Testis (tissue), 3 donors: ENCODE results near the gene CPNE7. TPM values are rescaled to one million over a fixed set of nuclear protein-coding genes. Genes with fewer than 3 reads are reported as not detected.
"Not testable (repeated sequence)": the region's sequence is repeated elsewhere in the genome, so short reads cannot be mapped to it uniquely, and the experiment has no call there.

ENCODE experiments used
- DNase-seq: peaks from one replicate; pipeline ENCODE4 v3.0.0-alpha.2; 2019
- H3K27ac ChIP-seq, 2 donors: fragments of 200-600 bp; sonication (generic); one replicate each; pipeline ENCODE4 v1.5.1; 2019
- H3K27me3 ChIP-seq: fragments of 200-600 bp; sonication (generic); one replicate; pipeline ENCODE4 v1.5.1; 2019
- H3K36me3 ChIP-seq: fragments of 200-600 bp; sonication (generic); one replicate; pipeline ENCODE4 v1.5.1; 2017; ENCODE audit warnings: low read depth; ENCODE audit errors: missing control alignments
- H3K4me1 ChIP-seq: fragments of 200-600 bp; sonication (generic); one replicate; pipeline ENCODE4 v1.5.1; 2019
- H3K4me3 ChIP-seq, 2 donors: fragments of 200-600 bp; sonication (generic); one replicate each; pipeline ENCODE4 v1.5.1; 2017 to 2019
- H3K9me3 ChIP-seq: fragments of 200-600 bp; sonication (generic); one replicate; pipeline ENCODE4 v1.5.1; 2017
- POLR2A ChIP-seq: fragments of 450-650 bp; IDR thresholded peaks from one replicate; pipeline ENCODE4 v1.6.1; 2017; ENCODE audit warnings: antibody characterized with exemption, mild to moderate bottlenecking, moderate library complexity
- WGBS, 2 donors: methylation state at CpG; one replicate each; pipeline ENCODE4 v1.1.5; 2018; 5-methylcytosine and 5-hydroxymethylcytosine counted together
- intact Hi-C: fragments of 100-400 bp; cut with DNase I; formaldehyde crosslinking; loops from one replicate; pipeline ENCODE4 v1.15.1; 2023; ENCODE audit warnings: low total_unique reads
- polyA plus RNA-seq: library from polyadenylated mRNA; stranded (reverse); fragments of 350-450 nt; fragmentation: Illumina TruSeq; extraction: RNeasy Lipid Tissue Mini Kit (QIAGEN cat#74804); gene quantifications from one replicate; pipeline ENCODE4 v1.2.3, GENCODE V29; 2014; ENCODE audit warnings: low read depth, low replicate concordance; ENCODE audit not compliant: insufficient read depth
- total RNA-seq, 2 donors: library from RNA; depleted of rRNA; stranded (reverse); fragments of >200 nt; gene quantifications; one replicate each; pipeline ENCODE4 v1.2.3, GENCODE V29; 2016
- TF ChIP-seq, protein P1 (sequence below), 3 experiments: fragments of 450-650 bp in 2 of 3; fragments of 200-600 bp in 1 of 3; sonication (generic) in 1 of 3; IDR thresholded peaks; one replicate each; pipeline ENCODE4 v1.5.1; 2016 to 2019; ENCODE audit warnings: antibody characterized with exemption in 3 of 3, mild to moderate bottlenecking in 2 of 3, moderate library complexity in 1 of 3

Gene CPNE7
- total and polyA plus RNA-seq, 3 donors from 2014 or later = 3.3 to 15.0 (median 12.5) TPM

DNA sequence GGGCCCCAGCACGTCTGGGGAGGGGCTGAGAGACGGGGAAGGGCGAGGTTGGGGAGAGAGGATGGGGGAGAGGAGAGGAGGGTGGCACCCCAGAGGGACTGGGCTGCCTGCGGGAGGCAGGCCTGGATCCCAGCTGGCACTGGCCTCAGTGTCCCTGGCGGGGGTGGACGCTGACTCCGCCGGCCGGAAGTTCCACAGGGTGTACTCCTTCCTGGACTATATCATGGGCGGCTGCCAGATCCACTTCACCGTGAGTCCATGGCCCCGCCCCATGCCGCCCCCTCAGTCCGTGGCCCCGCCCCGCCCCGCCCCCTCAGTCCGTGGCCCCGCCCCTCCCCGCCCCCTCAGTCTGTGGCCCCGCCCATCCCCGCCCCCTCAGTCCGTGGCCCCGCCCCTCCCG lies 11.3 kb downstream of the CPNE7 start:
- peak; percentile 43 for DNase-seq
- TF ChIP-seq, protein P1, sequence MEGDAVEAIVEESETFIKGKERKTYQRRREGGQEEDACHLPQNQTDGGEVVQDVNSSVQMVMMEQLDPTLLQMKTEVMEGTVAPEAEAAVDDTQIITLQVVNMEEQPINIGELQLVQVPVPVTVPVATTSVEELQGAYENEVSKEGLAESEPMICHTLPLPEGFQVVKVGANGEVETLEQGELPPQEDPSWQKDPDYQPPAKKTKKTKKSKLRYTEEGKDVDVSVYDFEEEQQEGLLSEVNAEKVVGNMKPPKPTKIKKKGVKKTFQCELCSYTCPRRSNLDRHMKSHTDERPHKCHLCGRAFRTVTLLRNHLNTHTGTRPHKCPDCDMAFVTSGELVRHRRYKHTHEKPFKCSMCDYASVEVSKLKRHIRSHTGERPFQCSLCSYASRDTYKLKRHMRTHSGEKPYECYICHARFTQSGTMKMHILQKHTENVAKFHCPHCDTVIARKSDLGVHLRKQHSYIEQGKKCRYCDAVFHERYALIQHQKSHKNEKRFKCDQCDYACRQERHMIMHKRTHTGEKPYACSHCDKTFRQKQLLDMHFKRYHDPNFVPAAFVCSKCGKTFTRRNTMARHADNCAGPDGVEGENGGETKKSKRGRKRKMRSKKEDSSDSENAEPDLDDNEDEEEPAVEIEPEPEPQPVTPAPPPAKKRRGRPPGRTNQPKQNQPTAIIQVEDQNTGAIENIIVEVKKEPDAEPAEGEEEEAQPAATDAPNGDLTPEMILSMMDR (IDR thresholded peaks at IDR 0.05) = no peak
- TF ChIP-seq POLR2A = no peak
- intact Hi-C loops = no loop called here
- Histone ChIP-seq H3K27ac (no peak overlapping the region), H3K36me3 (no peaks in the 10 kb centered on the region), H3K4me1 (no peaks in the 10 kb centered on the region), H3K9me3 (no peaks in the 10 kb centered on the region), H3K27me3 (no peaks in the 10 kb centered on the region), H3K4me3 (no peak overlapping the region)
- WGBS, 2 donors = 63 to 68% methylated on average over 12 to 19 of the region's 25 CpGs

DNA sequence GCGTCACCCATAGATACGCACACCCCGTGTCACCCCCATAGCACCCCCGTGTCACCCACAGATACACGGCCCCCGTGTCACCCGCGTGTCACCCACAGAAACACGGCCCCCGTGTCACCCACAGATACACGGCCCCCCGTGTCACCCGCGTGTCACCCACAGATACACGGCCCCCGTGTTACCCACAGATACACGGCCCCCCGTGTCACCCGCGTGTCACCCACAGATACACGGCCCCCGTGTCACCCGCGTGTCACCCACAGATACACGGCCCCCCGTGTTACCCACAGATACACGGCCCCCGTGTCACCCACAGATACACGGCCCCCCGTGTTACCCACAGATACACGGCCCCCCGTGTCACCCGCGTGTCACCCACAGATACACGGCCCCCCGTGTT lies 12.1 kb downstream of the CPNE7 start:
- H3K27ac ChIP-seq, intact Hi-C loops, H3K4me1 ChIP-seq, DNase-seq, H3K36me3 ChIP-seq, H3K4me3 ChIP-seq, H3K27me3 ChIP-seq, H3K9me3 ChIP-seq: not testable (repeated sequence)
- 84 to 86% methylated on average over 5 to 10 of the region's 36 CpGs for WGBS, 2 donors

DNA sequence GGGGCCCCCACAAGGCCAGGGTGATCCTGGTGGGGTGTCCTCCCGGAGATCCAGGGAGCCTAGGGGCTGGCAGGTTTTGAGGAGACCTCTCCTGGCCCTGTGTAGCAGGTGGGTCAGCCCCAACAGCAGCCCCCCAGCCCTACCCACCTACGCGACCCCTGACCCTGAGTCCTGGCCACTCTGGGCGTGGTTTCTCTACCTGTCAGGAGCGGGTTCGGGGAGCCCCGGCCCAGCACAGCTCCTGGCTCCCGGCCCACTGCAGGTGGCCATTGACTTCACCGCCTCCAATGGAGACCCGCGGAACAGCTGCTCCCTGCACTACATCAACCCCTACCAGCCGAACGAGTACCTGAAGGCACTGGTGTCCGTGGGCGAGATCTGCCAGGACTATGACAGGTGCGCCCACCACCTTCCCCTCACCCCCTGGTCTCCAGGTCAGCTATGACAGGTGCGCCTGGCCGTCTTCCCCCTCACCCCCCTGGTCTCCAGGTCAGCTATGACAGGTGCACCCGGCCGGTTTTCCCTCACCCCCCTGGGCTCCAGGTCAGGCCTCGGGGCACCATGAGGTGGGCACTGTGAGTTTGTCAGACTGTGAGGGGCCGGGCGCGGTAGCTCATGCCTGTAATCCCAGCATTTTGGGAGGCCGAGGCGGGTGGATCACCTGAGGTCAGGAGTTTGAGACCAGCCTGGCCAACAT lies 13.0 kb downstream of the CPNE7 start:
- no peak for DNase-seq
- no peak overlapping the region for H3K27ac ChIP-seq
- H3K4me1 ChIP-seq = no peaks in the 10 kb centered on the region
- no peak overlapping the region for H3K4me3 ChIP-seq
- TF ChIP-seq POLR2A = no peak
- TF ChIP-seq, protein P1 (IDR thresholded peaks at IDR 0.05) = no peak
- H3K27me3 ChIP-seq = no peaks in the 10 kb centered on the region
- H3K9me3 ChIP-seq = no peaks in the 10 kb centered on the region
- WGBS, 2 donors = 95 to 98% methylated on average over 11 to 26 of the region's 26 CpGs
- no peaks in the 10 kb centered on the region for H3K36me3 ChIP-seq
- intact Hi-C loops = no loop called here

DNA sequence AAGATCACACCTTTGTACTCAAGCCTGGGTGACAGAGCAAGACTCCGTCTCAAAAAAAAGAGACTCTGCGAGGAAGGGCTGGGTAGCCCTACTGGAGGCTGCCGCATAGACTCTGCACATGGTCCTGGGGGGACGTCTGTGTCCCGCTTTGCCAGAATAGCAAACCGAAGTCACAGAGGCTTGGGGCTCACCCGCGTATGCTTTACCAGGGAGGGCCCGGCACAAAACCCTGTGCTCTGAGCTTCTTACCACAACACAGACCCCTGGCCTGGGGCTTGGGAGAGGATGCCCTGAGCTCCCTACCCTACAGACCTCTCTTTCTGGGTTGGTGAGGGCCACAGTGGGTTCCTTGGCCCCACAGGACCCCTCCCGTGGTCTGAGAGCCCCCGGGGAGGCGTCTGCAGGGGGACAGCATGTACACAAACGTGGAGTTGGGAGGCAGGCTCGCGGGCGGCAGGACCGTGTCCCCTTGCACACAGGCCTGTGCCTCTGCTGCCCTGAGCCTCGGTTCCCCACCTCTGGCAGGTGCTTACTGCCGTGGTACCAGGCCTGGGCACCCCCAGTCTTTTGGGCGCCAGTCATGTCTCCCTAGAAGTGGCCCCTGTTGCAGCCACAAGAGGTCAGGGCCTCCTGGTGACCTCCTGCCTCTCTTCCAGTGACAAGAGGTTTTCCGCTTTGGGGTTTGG lies 13.8 kb downstream of the CPNE7 start:
- H3K4me1 ChIP-seq = no peaks in the 10 kb centered on the region
- no peak overlapping the region for H3K27ac ChIP-seq
- H3K9me3 ChIP-seq = no peaks in the 10 kb centered on the region
- H3K4me3 ChIP-seq = no peak overlapping the region
- no peaks in the 10 kb centered on the region for H3K27me3 ChIP-seq
- H3K36me3 ChIP-seq = no peaks in the 10 kb centered on the region
- 93 to 99% methylated on average over 8 to 21 of the region's 21 CpGs for WGBS, 2 donors
- no peak for DNase-seq
- intact Hi-C loops = no loop called here
- no peak for TF ChIP-seq POLR2A
- TF ChIP-seq, protein P1 (IDR thresholded peaks at IDR 0.05) = no peak

DNA sequence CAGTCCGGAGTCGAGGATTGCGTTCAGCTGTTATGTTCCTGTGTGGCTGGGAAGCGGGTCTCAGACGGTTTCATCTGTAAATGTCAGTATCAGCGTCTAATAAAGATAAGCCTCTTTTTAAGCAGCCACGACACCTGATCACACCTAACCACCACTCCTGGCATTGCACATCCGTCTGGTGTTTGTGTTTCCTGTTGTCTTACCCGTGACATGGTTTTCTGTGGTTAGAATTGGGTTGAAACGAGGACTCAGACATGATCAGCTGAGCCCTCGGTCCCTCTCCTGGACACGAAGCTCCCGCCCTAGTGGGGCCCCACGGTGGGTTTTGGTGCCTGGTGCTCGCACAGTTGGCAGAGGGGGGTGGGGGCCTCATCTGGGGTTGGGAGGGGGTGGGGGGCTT lies 18.3 kb downstream of the CPNE7 start:
- TF ChIP-seq POLR2A = no peak
- TF ChIP-seq, protein P1 (IDR thresholded peaks at IDR 0.05) = no peak
- intact Hi-C loops = no loop called here
- Histone ChIP-seq H3K4me3 (no peak overlapping the region), H3K9me3 (no peaks in the 10 kb centered on the region), H3K27me3 (no peaks in the 10 kb centered on the region), H3K27ac (no peak overlapping the region), H3K36me3 (no peaks in the 10 kb centered on the region), H3K4me1 (no peaks in the 10 kb centered on the region)
- WGBS, 2 donors = 85 to 88% methylated on average over 14 to 15 of the region's 15 CpGs
- no peak for DNase-seq
